Activated CD4-positive, CD25-positive, alpha-beta regulatory T cell (primary cell): ENCODE measurements around the gene C2orf74.

Experiments
- DNase-seq, 4 experiments: peaks; one replicate each; lab custom pipeline; 2025; lab: John Stamatoyannopoulos, UW

Gene C2orf74

GRCh38 chr2:61214171-61214570, 52.2 kb downstream of the C2orf74 start:
- DNase-seq = no peak
